ENCODE data around the gene MICALL1. TPM values are rescaled to one million over a fixed set of nuclear protein-coding genes. Genes with fewer than 3 reads are reported as not detected.

Gene MICALL1
- total RNA-seq = 100 to 1,000 TPM; 125 to 157 (median 131) TPM

- H3K4me3 ChIP-seq = peak within 1 kb of the TSS; percentile 66
- 9% methylated on average over 38 of the region's 90 CpGs for WGBS
- TF ChIP-seq CTCF (IDR thresholded peaks at IDR 0.05) = peak in 1 of 2 donors; percentile 20
- TF ChIP-seq EP300 (IDR thresholded peaks at IDR 0.05) = no peak
- DNase-seq (ENCODE audit: low spot score in 2 of 2) = no peak
- peak within 1 kb of the TSS; percentile 88 for H3K27ac ChIP-seq
- H3K9me3 ChIP-seq = no peaks in the 10 kb centered on the region
- no peaks in the 10 kb centered on the region for H3K36me3 ChIP-seq
- peaks cover 62% of the 10 kb centered on the region for H3K4me1 ChIP-seq
- H3K27me3 ChIP-seq = no peaks in the 10 kb centered on the region
Measured at GRCh38 chr22:37905534-37906363, at the start of gene MICALL1. Gene MICALL1 (plus strand): TSS chr22:37906297. CDS start chr22:37906423, 126 bp downstream.

- no peak for DNase-seq (ENCODE audit: low spot score in 2 of 2)
- no peak overlapping the region for H3K27ac ChIP-seq
- TF ChIP-seq POLR2A (IDR thresholded peaks at IDR 0.05) (no peak), CTCF (IDR thresholded peaks at IDR 0.05) (no peak), POLR2AphosphoS5 (IDR thresholded peaks at IDR 0.05) (no peak), EP300 (IDR thresholded peaks at IDR 0.05) (no peak)
- H3K27me3 ChIP-seq = no peaks in the 10 kb centered on the region
- 78% methylated on average over 7 of the region's 7 CpGs for WGBS
- H3K36me3 ChIP-seq = peaks cover 100% of the 10 kb centered on the region
- no peaks in the 10 kb centered on the region for H3K9me3 ChIP-seq
- peaks cover 9% of the 10 kb centered on the region for H3K4me1 ChIP-seq
- no peak overlapping the region for H3K4me3 ChIP-seq
Measured at GRCh38 chr22:37860796-37861421, 45.2 kb upstream of the MICALL1 start.

- no peak for TF ChIP-seq POLR2AphosphoS5 (IDR thresholded peaks at IDR 0.05)
- TF ChIP-seq POLR2A (IDR thresholded peaks at IDR 0.05) = no peak
- TF ChIP-seq CTCF (IDR thresholded peaks at IDR 0.05) = no peak
- no peak for TF ChIP-seq EP300 (IDR thresholded peaks at IDR 0.05)
- Histone ChIP-seq H3K36me3 (peaks cover 100% of the 10 kb centered on the region), H3K27me3 (no peaks in the 10 kb centered on the region), H3K4me1 (peaks cover 9% of the 10 kb centered on the region), H3K27ac (no peak overlapping the region), H3K4me3 (no peak overlapping the region), H3K9me3 (no peaks in the 10 kb centered on the region)
- no peak for DNase-seq (ENCODE audit: low spot score in 2 of 2)
- 83% methylated on average over 7 of the region's 7 CpGs for WGBS
Measured at GRCh38 chr22:37862570-37863325, 43.3 kb upstream of the MICALL1 start.

- Histone ChIP-seq H3K27ac (no peak overlapping the region), H3K36me3 (peaks cover 97% of the 10 kb centered on the region), H3K27me3 (no peaks in the 10 kb centered on the region), H3K9me3 (no peaks in the 10 kb centered on the region), H3K4me3 (no peak overlapping the region), H3K4me1 (peaks cover 9% of the 10 kb centered on the region)
- TF ChIP-seq POLR2AphosphoS5 (IDR thresholded peaks at IDR 0.05) (no peak), CTCF (IDR thresholded peaks at IDR 0.05) (no peak), POLR2A (IDR thresholded peaks at IDR 0.05) (no peak), EP300 (IDR thresholded peaks at IDR 0.05) (no peak)
- WGBS = 82% methylated on average over 6 of the region's 6 CpGs
- no peak for DNase-seq (ENCODE audit: low spot score in 2 of 2)
Measured at GRCh38 chr22:37865510-37865909, 40.6 kb upstream of the MICALL1 start.

- H3K4me3 ChIP-seq = no peak overlapping the region
- H3K27me3 ChIP-seq = no peaks in the 10 kb centered on the region
- H3K36me3 ChIP-seq = peaks cover 97% of the 10 kb centered on the region
- H3K27ac ChIP-seq = no peak overlapping the region
- H3K4me1 ChIP-seq = no peaks in the 10 kb centered on the region
- no peak for TF ChIP-seq POLR2A (IDR thresholded peaks at IDR 0.05)
- TF ChIP-seq EP300 (IDR thresholded peaks at IDR 0.05) = no peak
- TF ChIP-seq POLR2AphosphoS5 (IDR thresholded peaks at IDR 0.05) = no peak
- no peak for TF ChIP-seq CTCF (IDR thresholded peaks at IDR 0.05)
- no peak for DNase-seq (ENCODE audit: low spot score in 2 of 2)
- H3K9me3 ChIP-seq = no peaks in the 10 kb centered on the region
- WGBS = 82% methylated on average over 5 of the region's 7 CpGs
Measured at GRCh38 chr22:37870273-37870672, 35.8 kb upstream of the MICALL1 start.
